ENCODE data around the gene IGSF3.
"Not testable (repeated sequence)": the region's sequence is repeated elsewhere in the genome, so short reads cannot be mapped to it uniquely, and the experiment has no call there.

DNA sequence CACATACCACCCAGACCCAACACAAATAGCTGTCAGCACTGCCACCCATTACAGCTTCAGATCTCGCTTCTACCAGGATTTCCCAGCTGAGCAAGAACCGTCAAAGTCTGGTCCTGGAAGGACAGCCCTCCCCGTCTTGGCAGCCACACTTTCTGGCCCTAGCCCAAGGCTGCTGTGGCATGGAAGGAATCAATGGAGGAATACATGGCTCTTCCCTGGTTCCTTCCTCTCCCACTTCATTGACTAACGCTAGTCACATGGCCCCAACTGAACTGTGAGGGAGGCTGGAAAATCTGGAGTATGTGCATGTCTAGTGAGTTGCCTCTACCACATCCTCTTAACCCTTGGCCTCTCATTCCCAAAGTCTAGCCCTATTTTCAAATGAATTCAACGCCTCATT lies 18.5 kb downstream of the IGSF3 start:
- TF ChIP-seq, protein P1, sequence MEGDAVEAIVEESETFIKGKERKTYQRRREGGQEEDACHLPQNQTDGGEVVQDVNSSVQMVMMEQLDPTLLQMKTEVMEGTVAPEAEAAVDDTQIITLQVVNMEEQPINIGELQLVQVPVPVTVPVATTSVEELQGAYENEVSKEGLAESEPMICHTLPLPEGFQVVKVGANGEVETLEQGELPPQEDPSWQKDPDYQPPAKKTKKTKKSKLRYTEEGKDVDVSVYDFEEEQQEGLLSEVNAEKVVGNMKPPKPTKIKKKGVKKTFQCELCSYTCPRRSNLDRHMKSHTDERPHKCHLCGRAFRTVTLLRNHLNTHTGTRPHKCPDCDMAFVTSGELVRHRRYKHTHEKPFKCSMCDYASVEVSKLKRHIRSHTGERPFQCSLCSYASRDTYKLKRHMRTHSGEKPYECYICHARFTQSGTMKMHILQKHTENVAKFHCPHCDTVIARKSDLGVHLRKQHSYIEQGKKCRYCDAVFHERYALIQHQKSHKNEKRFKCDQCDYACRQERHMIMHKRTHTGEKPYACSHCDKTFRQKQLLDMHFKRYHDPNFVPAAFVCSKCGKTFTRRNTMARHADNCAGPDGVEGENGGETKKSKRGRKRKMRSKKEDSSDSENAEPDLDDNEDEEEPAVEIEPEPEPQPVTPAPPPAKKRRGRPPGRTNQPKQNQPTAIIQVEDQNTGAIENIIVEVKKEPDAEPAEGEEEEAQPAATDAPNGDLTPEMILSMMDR (IDR thresholded peaks at IDR 0.05): not testable (repeated sequence)
- not testable (repeated sequence) for TF ChIP-seq POLR2A (IDR thresholded peaks at IDR 0.05)
